Ammon's horn (tissue), 1 donor: ENCODE measurements around the gene CUEDC1.
A peak's percentile ranks its signal among the peaks of the same experiment; 100 is the strongest.

Experiments
- DNase-seq: peaks from one replicate; pipeline ENCODE4 v3.0.0-alpha.2; 2016; ENCODE audit warnings: low spot score

Gene CUEDC1

DNA sequence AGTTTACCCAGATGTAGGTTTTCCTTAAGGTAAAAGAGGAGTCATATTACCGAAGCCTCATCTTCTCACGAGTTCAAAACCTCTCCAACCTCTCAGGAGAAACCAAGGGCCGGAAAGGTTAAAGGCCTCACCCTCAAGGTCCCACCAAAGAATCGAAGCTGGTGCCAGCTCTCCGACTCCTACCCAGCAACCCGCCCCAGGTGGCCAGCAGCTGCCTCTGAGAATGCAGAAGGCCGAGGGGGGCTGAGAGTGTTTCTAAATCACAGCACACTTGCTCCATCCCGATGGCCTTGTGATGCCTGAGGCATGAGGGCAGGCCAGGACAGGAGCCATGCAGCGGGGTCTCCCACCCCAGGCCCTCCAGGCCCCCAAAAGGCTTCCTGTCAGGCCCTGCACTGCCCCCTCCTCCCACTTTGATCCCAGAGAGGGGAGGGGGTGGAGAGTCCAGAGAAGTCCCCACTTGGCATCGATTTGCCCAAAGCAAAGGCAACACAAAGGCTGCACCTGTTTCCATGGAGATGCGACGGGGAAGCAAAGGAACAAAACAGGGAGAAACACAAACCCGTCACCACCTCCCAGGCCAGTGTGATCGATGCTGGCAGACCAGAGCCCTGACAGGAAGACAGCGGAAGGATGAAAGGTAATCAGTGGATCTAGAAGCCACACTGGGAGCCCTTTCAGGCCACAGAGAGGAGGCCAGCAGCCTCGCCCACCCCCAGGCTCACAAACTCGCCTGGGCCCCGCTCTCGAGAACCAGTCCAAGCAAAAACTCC lies 39.0 kb downstream of the CUEDC1 start:
- DNase-seq = no peak

DNA sequence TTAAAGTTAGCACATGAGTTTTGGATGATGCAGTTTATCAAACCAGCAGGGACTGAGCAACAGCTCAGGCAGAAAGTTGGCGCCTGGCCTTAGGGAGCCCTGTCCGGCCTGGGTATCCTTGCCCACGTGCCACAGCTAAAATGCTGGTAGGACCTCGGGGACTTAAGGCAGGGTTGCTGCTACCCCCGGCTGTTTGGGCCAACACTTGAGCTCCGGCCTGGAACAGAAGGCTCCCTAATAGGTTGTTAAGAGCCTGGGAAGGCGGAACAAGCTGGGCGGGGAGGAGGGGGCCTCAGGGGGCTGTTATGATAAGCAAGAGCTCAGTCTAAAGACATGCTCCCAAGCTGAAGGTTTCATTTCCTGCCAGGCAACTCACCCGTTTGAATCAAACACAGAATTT lies 39.7 kb downstream of the CUEDC1 start:
- DNase-seq = no peak

DNA sequence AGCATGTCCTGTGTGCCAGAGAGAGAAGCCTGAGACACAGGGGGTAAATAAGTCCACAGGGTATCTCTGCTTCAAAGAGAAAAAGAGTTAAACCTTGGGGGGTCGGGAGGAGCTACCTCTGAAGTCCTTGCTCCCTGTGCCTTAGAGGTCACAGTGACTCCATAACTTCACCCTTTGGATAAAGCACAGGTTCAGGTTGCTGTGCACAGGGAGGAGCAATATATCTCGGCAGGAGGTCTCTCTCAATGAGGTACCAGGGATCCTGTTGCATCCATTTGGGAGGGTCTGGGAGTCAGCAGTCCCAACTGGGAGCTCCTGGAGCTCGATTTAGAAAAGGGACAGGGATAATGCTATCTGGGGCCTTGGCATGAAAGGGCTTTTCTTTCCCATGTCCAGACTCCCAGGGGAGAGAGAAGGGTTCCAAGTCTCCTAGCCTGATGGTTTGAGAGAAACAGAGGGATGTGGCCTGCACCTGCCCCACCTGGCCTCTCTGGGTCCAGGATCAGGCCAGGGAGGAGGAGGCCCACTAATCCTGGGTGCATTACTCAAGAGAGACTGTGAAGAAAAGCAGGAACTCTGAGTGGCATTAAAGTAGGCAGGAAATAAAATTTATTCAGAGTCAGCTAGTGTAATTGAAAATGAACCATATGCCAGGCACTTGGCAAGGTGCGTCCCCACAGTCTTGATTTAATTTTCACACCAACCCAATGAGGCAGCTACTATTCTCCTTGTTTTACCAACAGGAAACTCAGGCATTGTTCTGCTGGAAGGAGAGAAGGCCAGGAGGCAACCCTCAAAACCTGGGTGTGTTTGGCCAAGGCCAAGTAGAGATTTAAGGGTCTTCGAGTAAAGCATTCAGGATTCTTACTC lies 40.7 kb downstream of the CUEDC1 start:
- no peak for DNase-seq

DNA sequence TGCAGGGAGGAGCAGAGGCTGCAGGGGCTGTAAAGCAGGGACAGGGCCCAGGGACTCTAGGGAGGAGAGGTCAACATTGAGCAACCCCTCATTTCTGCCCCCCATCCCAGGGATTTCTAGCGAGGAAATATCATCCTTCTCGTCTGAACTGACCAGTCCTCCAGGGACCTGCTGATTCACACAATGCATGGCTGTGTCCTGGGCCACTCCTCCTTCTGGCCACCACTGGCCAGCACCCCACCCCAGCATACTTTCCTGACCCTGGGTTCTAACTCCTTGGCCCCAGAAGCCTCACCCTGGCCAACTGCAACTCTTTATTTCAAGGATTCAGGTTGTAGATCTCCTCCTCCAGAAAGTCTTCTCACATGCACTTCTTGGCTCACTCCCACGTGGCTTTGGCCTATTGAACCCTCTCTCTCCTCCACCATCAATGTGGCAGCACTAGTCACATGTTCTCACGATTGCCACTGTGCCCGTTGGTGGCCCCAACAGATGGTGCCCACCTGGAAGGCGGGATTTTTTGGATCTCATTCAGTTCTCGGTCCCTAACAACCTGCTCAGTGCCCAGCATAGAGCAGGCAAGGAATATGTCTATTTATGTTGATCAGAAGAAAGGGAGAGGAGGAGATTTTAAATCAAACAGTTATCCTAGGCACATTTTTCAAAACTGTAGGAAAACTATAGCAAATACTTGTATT lies 41.5 kb downstream of the CUEDC1 start:
- no peak for DNase-seq

DNA sequence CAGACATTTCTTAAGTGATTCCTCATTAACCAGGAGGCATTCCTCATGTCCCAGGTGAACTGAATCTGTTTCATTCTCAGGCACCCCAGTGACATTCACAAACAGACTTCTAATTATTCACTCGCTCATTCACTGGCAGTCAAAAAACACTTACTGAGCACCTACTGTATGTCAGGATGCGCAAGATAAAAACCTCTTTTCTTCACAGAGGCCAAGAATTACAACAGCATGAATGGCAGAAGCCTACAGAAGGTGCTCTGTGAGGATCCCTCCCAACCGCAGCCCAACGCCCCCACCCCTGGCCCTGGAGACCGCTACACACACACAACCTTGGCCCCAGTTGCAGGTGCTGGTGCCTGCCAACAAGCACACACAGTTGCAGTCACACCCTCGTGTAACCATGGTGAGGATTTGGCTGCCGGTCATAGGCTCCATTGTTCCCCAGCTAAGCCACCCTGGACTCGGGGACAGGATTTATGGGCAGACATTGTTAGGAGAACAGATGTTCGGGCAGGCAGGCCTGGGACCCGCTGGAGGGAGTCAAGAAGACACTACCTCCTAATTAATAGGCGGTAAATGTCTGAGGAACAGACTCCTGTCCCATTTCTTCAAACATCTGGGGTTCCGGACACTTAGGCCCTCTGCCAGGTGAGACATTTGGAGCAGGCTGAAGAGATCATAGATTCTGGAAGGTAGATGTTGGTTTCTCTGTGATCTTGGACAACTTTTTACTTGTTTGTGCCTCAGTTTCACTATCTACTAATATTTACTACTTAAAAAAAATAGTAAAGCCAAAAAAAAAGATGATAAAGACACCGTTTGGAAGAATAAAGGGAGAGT lies 43.2 kb downstream of the CUEDC1 start:
- DNase-seq = peak; percentile 98

DNA sequence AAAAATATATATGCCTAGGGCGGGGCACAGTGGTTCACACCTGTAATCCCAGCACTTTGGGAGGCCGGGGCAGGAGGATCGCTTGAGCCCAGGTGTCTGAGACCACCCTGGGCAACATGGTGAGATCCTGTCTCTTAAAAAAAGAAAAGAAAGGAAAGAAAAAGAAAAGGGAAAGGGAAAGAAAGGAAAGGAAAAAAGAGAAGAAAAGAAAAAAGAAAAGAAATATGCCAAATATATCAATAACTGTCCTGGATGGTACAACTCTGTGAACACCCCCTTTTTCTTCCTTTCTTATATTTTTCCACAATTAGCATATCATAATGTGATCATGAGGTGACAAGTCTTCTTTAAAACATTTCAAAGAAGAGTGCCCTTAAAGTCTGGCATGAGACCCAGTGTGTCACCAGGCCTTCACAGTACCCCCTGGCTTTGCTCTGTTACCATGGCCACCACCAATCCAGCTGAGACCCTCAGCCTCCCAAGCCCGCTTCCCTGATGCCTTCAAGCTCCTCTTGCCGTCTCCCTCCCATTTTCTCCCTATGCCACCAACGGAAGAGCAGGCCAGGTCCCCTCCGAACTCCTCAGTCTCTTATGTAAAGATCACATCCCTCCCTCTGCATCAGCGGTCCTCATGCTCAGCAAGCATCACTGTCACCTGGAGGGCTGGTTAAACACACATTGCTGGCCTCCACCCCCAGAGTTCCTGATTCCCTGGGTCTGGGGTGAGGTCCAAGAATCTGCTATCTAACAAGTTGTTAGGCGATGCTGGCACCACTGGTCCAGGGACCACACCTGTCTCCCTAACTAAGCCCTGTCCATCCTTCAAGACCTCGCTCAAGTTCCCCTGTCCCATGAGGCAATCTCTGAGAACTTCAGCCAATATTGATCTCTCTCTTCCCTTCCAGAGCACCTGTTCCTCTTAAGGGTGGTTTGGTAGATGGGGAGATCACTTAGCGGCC lies 44.5 kb downstream of the CUEDC1 start:
- DNase-seq = no peak

DNA sequence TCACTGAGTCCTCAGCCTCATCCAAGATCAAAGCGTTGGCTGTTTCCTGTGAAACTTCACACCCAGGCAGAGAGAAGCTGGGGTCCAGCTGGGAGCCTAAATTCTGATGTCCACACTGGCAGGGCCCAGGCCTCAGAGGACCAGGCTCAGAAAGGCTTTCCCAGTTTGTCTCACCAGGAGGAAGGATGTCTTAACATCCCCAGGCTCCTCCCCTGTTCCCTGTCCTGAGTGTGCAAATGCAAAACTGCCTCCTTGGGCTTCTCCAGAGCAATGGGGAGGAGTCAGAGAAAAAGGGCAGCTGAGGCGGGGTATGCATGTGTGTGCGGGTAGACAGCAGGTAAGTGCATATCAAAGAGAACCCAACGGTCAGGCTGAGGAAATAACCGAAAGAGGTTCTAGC lies 45.7 kb downstream of the CUEDC1 start:
- no peak for DNase-seq

DNA sequence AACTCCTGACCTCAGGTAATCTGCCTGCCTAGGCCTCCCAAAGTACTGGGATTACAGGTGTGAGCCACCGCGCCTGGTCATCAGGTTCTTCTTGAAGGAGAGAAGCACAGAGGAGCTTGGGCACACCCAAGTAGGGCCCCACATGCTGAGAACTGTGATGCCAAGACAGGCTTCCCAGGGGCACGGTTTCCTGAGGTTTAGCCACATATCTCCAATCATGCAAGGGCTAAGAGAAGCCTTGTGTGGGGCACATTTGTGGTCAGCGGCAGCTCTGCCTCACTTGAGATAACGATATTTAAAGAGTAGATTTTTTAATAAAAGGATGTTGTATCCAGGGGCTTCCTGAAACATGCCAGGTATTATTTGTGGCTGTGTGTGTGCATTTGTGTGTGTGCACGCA lies 46.9 kb downstream of the CUEDC1 start:
- no peak for DNase-seq

DNA sequence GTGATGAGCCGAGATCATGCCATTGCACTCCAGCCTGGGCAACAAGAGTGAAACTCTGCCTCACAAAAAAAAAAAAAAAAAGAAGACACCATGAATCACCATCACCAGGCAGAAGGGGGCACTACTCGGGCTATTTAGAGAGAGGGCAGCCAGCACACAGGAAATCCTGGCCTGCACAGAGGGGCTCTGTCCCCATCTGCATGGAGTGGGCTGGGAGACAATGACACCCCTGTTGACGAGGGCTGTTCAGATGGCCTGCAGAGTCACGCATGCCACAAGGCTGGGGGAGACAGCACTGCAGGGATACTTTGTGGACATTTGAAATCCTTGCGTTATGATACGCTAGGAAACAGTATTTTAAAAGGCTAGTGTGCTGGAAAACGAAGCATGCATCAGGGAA lies 48.3 kb downstream of the CUEDC1 start:
- DNase-seq = peak; percentile 97

DNA sequence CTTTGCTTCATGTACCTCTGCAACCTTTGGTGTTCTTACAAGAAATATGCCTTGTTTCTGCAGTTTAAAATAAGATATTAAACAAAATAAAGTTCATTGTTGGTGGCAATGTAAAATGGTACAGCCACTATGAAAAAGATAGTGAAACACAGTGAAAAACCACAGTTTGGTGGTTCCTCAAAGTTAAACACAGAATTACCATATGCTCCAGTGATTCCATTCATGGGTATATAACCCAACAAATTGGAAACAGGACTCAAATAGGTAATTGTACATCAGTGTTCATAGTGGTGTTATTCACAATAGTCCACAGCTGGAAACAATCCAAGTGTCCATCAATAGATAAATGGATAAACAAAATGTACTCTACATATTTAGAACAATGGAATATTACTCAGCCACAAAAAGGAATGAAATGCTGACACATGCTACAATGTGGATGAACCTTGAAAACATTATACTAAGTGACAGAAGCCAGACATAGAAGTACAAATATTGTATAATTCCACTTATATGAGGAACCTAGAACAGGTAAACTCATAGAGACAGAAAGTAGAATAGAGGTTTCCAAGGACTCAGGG lies 49.2 kb downstream of the CUEDC1 start:
- no peak for DNase-seq

DNA sequence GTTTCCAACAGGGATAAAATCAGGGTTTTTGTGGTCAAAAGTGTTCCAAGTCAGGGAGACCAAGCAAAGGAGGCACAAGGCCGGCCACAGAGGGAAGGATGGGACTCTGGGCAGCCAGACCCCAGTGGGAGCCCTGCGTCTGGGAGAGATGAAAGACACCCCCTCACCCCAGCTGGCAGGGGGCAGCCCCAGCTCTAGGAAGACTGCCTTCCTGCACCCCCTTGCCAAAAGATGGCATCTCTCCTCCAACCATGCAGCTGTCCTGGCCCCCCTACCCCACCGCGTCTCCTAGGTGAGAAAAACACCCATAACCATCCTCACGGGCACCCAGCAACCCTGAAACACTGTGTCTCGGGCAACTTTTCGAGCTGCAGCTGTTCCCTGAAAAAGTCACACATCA lies 51.3 kb downstream of the CUEDC1 start:
- DNase-seq = no peak

DNA sequence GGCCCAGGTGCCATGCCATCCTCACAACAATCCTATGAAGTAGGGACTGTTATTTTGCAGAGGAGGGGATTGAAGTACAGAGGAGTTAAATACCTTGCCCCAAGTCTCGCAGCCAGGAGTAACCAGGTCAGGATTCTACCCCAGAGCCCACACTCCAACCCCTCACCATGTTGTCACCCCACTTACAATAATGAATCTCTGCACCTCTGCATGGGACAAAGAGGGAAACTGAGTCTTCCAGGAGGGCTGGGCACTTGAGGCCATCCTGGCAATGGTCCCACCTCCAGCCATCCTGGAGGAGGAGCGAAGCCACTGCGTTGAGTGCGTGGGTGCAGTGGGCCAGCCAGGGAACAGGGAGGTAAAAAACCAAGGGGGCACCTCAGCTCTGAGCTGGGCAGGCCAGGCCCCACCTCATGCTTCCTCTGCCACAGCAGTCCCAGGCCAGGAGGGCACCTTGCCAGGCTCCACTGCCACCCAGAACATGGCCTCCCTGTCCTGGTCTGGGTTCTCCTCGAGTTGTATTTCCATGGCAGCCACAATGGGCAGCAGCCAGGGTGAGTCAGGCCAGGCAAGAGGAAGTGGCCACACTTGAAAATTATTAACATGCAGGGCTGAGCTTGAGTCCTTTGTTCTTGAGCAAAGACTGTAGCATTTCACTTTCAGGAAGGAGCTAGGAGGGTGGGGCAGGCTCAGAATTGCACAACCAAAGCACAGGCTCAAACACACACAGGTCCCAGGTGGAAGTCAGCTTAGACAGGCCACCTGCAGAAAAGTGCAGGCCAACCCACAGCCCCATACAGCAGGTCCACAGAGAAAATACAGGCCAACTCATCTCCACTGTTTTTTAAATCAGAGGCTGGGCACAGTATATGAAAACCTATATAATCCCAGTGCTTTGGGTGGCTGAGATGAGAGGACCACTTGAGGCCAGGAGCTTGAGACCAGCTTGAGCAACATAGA lies 52.1 kb downstream of the CUEDC1 start:
- DNase-seq = peak; percentile 87

DNA sequence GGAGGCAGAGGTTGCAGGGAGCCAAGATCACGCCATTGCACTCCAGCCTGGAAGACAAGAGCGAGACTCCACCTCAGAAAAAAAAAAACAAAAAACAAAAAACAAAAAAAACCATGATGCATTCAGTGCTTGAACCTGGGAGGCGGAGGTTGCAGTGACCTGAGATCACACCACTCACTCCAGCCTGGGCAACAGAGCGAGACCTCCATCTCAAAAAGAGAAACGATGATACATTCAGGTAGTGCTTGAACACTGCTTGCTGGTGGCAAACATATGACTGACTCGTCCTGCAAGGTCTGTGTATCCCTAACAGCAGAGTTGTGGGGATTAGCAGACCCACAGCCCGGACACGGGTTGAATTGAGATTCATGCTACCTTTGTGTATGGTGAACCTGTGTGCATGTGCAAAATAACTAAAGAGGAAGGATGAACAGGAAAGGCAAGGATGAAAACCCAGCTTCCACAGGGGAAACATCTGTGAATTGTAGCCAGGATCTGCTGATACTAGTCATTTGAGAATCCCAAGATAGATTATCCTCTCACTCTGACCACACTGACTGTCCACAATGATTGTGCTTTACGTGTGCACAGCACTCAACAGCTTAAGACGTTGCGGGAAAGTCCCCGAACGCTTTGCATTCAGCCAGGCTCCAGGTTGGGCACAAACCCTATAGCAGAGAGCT lies 53.0 kb downstream of the CUEDC1 start:
- DNase-seq = no peak

DNA sequence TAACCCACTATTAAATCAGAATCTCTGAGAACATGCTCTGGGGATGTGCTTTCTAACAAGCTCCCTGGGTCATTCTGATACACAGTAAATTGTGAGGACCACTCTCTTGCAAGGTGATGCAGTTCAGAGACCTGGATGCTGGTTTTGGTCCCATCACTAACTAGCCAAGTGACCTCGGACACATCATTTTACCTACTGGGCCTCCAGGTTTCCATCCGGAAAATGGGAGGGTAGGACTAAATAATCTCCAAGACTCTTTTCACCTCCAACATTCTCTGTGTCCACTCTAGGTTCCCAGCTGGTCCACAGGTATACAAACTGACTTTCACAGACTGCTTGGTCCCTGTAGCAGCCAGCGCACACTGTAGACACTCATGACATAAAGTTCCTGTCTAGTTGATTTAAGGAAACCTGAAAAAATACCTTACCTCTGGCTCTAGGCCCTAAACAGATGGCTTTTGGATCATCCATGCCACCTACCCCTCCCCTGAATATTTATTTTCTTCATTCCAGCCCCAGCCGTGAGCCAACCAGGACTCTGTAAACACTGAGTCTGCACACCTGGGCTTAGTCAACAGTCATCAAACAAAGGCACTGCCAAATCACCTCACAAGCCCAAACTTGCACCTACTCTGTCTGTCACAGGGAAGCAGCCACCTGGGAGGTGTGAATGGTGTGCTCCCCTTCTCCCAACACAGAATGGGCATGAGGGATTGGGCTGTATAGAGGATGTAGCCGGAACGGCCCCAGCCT lies 54.0 kb downstream of the CUEDC1 start:
- no peak for DNase-seq

DNA sequence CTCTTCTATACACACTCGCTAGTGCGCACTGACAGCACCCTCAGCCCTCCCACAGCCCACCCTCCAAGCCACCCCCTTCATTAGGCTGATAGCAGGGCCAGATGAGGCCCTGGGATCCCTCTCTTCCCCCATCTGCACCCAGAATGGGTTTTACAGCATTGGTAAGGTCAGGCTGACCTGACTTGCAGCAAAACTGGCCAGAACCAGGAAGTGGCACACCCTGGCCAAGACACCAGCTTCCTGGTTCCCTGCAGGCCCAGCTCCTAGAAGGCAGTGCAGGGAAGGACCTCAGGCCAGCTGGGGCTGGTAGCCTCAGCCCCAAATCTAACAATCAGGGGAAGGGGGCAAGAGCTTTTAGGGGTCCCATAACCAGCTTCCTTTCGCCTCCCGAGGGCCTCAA lies 55.4 kb downstream of the CUEDC1 start:
- DNase-seq = peak; percentile 64

DNA sequence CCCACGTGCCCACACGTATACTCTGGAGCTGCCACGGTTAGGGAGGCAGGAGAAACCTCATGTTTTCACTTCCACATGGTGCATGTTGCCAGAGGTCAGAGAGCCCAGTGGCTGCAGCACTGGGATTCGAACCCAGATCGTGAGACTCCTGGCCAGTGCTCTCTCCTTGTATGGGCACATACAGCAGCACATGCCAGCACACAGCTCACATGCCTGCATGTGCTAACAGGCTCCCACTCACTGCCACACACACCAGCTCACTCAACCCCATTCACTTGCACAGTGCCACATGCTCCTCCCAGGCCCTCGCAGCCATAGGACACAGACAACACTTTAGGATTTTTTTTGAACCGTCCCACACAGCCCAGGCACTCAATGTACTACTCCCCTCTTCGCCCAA lies 55.8 kb downstream of the CUEDC1 start:
- peak; percentile 47 for DNase-seq

DNA sequence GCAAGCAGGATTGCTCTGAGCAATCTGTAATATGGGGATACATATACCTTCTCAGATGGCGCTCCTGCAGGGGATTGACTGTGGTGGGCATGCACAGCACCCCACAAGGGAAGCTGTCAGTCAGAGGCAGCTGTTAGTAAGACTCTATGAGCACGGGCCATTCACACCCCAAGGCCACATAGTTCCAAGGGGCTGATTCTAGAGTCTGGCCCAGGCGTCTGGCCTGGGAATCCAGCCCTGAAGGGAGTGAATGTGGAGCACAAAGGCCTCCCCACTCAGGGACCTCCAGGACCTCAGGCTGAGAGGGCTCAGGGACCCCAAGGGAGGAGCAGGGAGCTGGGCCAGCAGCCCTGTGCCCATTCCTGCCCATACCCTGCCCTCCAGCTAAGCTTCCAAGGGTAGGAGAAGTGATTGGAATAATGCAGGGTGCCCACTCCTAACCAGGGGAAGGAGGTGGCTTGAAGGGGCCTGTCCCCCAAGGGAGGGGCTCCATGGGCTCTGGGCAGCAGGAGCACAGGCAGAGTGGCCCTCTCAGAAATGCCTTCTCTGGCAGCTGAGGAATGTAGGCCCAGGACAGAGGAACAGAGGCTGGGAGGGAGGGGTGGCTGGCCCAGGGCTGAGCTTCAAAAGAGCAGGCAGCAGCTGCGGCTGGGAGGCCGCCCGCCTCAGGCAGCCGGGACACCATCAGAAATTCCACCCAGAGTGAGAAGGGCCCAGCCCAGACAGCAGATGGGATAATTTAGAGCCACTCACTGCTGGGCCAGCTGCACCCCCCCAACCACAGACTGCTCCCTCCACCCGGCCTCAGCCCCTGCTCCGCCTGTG lies 56.5 kb downstream of the CUEDC1 start:
- DNase-seq = peak; percentile 86
